T-cell (primary cell): ENCODE results near the gene UGT1A5. TPM values are rescaled to one million over a fixed set of nuclear protein-coding genes. Genes with fewer than 3 reads are reported as not detected.

Experiments used
- ATAC-seq, 4 experiments: fragments of 200-7000 bp in 3 of 4; fragments of 150-1000 bp in 1 of 4; cut with Tn5 transposase; replicated peaks in 1 of 4; 1 replicate in 3 of 4; 2 replicates in 1 of 4; pipeline ENCODE4 v1.10.0; 2021; ENCODE audit warnings: moderate library complexity in 3 of 4, mild to moderate bottlenecking in 2 of 4, moderate number of reproducible peaks in 1 of 4
- CTCF ChIA-PET, 2 donors: fragments of 300-600 bp; sonication (Branson Sonifier 250); formaldehyde crosslinking; loops; one replicate each; lab custom pipeline; 2022; ENCODE audit warnings: antibody characterized with exemption in 2 of 2; lab: Charles Lee
- POLR2A ChIA-PET, 2 donors: fragments of 300-600 bp; sonication (Branson Sonifier 250); formaldehyde crosslinking; loops; one replicate each; lab custom pipeline; 2022; ENCODE audit warnings: antibody characterized with exemption in 2 of 2; lab: Charles Lee
- DNase-seq, 35 experiments: peaks; one replicate each; pipeline versions ENCODE4 v3.0.0 to v3.0.0-alpha.2; 2013 to 2023
- H3K27ac ChIP-seq: one replicate; pipeline ENCODE4 v1.5.1; 2013; ENCODE audit warnings: low read length
- H3K27me3 ChIP-seq, 2 experiments: replicated peaks in 1 of 2; 1 replicate in 1 of 2; 2 replicates in 1 of 2; pipeline versions ENCODE4 v1.6.1 to v1.7.0; 2013; ENCODE audit warnings: low read length in 1 of 2, mixed read lengths in 1 of 2; ENCODE audit not compliant: control insufficient read depth in 2 of 2, insufficient read depth in 2 of 2; ENCODE audit errors: extremely low read depth in 1 of 2
- H3K36me3 ChIP-seq, 2 donors: 1 replicate in 1 of 2; 2 replicates in 1 of 2; pipeline versions ENCODE4 v1.6.1 to v1.7.0; 2013; ENCODE audit warnings: low read length in 1 of 2; ENCODE audit not compliant: control insufficient read depth in 2 of 2, insufficient read depth in 1 of 2; ENCODE audit errors: extremely low read depth in 1 of 2
- H3K4me1 ChIP-seq, 2 experiments: 1 replicate in 1 of 2; 2 replicates in 1 of 2; pipeline versions ENCODE4 v1.6.1 to v1.7.0; 2013; ENCODE audit warnings: low read length in 2 of 2, mixed read lengths in 1 of 2; ENCODE audit not compliant: insufficient read depth in 2 of 2, control insufficient read depth in 1 of 2; ENCODE audit errors: extremely low read depth in 1 of 2
- H3K4me3 ChIP-seq, 2 donors: 1 replicate in 1 of 2; 2 replicates in 1 of 2; pipeline versions ENCODE4 v1.5.1 to v1.7.0; 2013; ENCODE audit warnings: mild to moderate bottlenecking in 2 of 2, low read length in 1 of 2, moderate library complexity in 1 of 2; ENCODE audit not compliant: control insufficient read depth in 1 of 2; ENCODE audit errors: extremely low read depth in 1 of 2
- H3K9me3 ChIP-seq: 2 replicates; pipeline ENCODE4 v1.7.0; 2013
- H3K27ac Mint-ChIP-seq, 2 donors: one replicate each; pipeline ENCODE4 v1.8.0; 2020 to 2021; ENCODE audit warnings: mild to moderate bottlenecking in 2 of 2, mixed read lengths in 2 of 2
- H3K27me3 Mint-ChIP-seq, 2 donors: one replicate each; pipeline ENCODE4 v1.8.0; 2021 to 2022; ENCODE audit warnings: mixed read lengths in 2 of 2
- H3K36me3 Mint-ChIP-seq: one replicate; pipeline ENCODE4 v1.8.0; 2021; ENCODE audit warnings: mixed read lengths
- H3K4me1 Mint-ChIP-seq, 3 donors: one replicate each; pipeline ENCODE4 v1.8.0; 2020 to 2022; ENCODE audit warnings: mixed read lengths in 3 of 3, mild to moderate bottlenecking in 1 of 3
- H3K4me3 Mint-ChIP-seq, 3 donors: one replicate each; pipeline ENCODE4 v1.8.0; 2020 to 2022; ENCODE audit warnings: mild to moderate bottlenecking in 3 of 3, mixed read lengths in 3 of 3, moderate library complexity in 3 of 3
- H3K9me3 Mint-ChIP-seq, 3 donors: one replicate each; pipeline ENCODE4 v1.8.0; 2020 to 2022; ENCODE audit warnings: mixed read lengths in 3 of 3
- WGBS: methylation state at CpG from one replicate; pipeline ENCODE4 v1.1.5; 2013; ENCODE audit warnings: missing lambda C conversion rate; ENCODE audit not compliant: insufficient coverage; 5-methylcytosine and 5-hydroxymethylcytosine counted together
- total RNA-seq, 35 experiments: library from RNA in 6 of 35; stranded (reverse) in 6 of 35; fragments of 120-200 nt in 1 of 35; gene quantifications; one replicate each; pipeline versions ENCODE4 v1.2.1 to v1.2.4 and lab custom pipeline; 2013 to 2026

Gene UGT1A5
- total RNA-seq: not detected
- total RNA-seq (2013): not detected

DNA sequence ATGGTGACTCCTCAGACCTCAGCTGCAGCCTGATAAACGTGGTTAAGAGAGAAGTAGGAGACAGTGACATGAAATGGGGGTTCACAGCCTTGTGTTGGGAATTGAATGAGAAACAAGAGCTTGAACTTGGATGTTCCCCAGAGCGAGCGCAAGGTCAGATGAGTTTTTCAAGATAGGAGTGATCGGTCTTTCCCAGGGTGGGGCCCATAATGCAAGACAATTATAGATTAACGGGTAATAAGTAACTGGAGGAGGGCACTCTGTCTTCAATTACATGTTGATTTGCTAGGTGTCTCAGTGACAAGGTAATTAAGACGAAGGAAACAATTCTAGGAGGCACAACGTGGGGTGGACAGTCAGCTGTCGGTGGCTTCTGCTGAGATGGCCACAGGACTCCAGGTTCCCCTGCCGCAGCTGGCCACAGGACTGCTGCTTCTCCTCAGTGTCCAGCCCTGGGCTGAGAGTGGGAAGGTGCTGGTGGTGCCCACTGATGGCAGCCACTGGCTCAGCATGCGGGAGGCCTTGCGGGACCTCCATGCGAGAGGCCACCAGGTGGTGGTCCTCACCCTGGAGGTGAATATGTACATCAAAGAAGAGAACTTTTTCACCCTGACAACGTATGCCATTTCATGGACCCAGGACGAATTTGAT lies at the start of gene UGT1A5:
UGT1A5 (plus strand) TSS at position 297 of the 651 bp plus-strand sequence; CDS start at position 382, 85 bp downstream.
- no peaks in the 10 kb centered on the region for H3K9me3 Mint-ChIP-seq
- CTCF ChIA-PET: no interaction called here

GRCh38 chr2:233663911-233664310 lies 48.8 kb upstream of the UGT1A5 start:
- H3K36me3 ChIP-seq: no peaks in the 10 kb centered on the region
- no peak overlapping the region for H3K4me3 Mint-ChIP-seq
- H3K9me3 Mint-ChIP-seq: peaks cover 0 to 12% (median 8%) of the 10 kb centered on the region in 3 donors
- H3K9me3 ChIP-seq: no peaks in the 10 kb centered on the region
- no peaks in the 10 kb centered on the region for H3K4me1 Mint-ChIP-seq
- ATAC-seq: no peak
- H3K27ac ChIP-seq: no peak overlapping the region
- ChIA-PET CTCF (no interaction called here), POLR2A (no interaction called here)
- 20% methylated on average over 1 of the region's 1 CpG for WGBS
- H3K27me3 ChIP-seq: peaks cover 0 to 5% of the 10 kb centered on the region in 2 experiments
- H3K27me3 Mint-ChIP-seq: peaks cover 22 to 30% of the 10 kb centered on the region in 2 donors
- DNase-seq: no peak
- no peak overlapping the region for H3K27ac Mint-ChIP-seq
- H3K4me3 ChIP-seq: no peak overlapping the region
- H3K4me1 ChIP-seq: no peaks in the 10 kb centered on the region
- H3K36me3 Mint-ChIP-seq: no peaks in the 10 kb centered on the region

More for the DNA sequence above, at the start of gene UGT1A5:
- Mint-ChIP-seq H3K36me3 (no peaks in the 10 kb centered on the region), H3K27me3 (peaks cover 31 to 50% of the 10 kb centered on the region in 2 donors), H3K4me3 (no peak within 1 kb of the TSS), H3K27ac (no peak within 1 kb of the TSS), H3K4me1 (no peaks in the 10 kb centered on the region)
- WGBS: 70% methylated on average over 11 of the region's 14 CpGs
- Histone ChIP-seq H3K4me1 (no peaks in the 10 kb centered on the region), H3K36me3 (no peaks in the 10 kb centered on the region), H3K9me3 (no peaks in the 10 kb centered on the region), H3K27ac (no peak within 1 kb of the TSS), H3K27me3 (peaks cover 0 to 20% of the 10 kb centered on the region in 2 experiments), H3K4me3 (no peak within 1 kb of the TSS)
- no peak for ATAC-seq
- no peak for DNase-seq
- POLR2A ChIA-PET: no interaction called here

DNA sequence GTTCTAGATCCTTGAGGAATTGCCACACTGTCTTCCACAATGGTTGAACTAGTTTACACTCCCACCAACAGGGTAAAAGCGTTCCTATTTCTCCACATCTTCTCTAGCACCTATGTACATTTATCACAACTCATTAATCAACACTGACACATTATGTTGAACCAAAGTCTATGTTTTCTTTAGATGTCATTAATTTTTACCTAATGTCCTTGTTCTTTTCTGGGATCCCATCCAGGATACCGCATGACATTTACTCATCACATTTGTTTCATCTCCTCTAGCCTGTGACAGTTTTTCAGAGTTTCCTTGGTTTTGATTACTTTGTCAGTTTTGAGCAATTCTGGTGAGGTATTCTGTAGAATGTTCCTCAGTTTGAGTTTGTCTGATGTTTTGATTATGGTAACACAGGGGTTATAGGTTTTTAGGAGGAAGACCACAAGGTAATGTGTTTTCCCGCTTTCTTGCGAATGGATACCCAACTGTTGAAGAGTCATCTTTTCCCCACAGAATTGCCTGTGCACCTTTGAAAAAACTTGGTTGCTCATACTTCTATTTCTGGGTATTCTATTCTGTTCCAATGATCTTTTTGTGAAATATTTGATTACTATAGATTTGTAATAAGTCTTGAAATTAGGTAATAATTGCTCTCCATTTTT lies 44.0 kb upstream of the UGT1A5 start:
- ChIA-PET POLR2A (no interaction called here), CTCF (no interaction called here)
- no peaks in the 10 kb centered on the region for H3K9me3 ChIP-seq
- Mint-ChIP-seq H3K27me3 (peaks cover 30 to 38% of the 10 kb centered on the region in 2 donors), H3K4me1 (no peaks in the 10 kb centered on the region), H3K9me3 (peaks cover 0 to 12% (median 8%) of the 10 kb centered on the region in 3 donors), H3K36me3 (no peaks in the 10 kb centered on the region), H3K4me3 (no peak overlapping the region), H3K27ac (no peak overlapping the region)
- H3K27ac ChIP-seq: no peak overlapping the region
- no peak overlapping the region for H3K4me3 ChIP-seq
- no peak for ATAC-seq
- no peaks in the 10 kb centered on the region for H3K36me3 ChIP-seq
- peaks cover 0 to 3% of the 10 kb centered on the region in 2 experiments for H3K27me3 ChIP-seq
- WGBS: 92% methylated on average over 2 of the region's 4 CpGs
- DNase-seq: no peak
- H3K4me1 ChIP-seq: no peaks in the 10 kb centered on the region

DNA sequence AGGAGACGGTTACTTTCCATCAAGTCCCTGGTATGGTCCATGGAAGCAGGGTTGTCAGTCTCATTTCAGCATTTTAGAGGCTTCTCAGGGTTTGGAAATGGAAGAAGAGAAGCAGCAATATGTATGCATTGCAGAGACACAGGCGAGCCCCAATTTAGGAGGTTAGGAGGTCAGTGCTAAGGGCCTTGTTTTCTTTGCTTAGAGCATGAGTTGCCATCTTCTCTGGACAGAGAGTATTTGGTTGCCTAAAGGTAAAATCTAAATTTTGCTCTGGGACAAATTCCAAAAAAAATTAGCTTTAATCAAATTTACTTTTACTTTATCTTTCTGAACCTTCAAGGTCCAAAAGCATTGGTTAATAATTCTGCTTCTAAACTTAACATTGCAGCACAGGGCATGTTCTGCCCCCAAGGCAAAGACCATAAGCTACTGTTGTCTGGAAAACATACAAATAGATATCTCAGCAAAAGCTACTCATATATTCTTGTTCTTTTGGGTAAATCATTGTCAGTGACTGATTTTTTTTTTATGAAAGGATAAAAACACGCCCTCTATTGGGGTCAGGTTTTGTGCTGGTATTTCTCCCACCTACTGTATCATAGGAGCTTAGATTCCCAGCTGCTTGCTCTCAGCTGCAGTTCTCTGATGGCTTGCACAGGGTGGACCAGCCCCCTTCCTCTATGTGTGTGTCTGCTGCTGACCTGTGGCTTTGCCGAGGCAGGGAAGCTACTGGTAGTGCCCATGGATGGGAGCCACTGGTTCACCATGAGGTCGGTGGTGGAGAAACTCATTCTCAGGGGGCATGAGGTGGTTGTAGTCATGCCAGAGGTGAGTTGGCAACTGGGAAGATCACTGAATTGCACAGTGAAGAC lies 41.2 kb upstream of the UGT1A5 start, which contains the start of gene UGT1A9:
UGT1A9 (plus strand) TSS at position 609 of the 872 bp plus-strand sequence; CDS start at position 646, 37 bp downstream.
- H3K4me1 ChIP-seq: no peaks in the 10 kb centered on the region
- POLR2A ChIA-PET: no interaction called here
- 100% methylated on average over 1 of the region's 5 CpGs for WGBS

GRCh38 chr2:233672886-233673285 lies 39.8 kb upstream of the UGT1A5 start:
- POLR2A ChIA-PET: no interaction called here
- H3K4me3 ChIP-seq: no peak overlapping the region
- H3K27me3 ChIP-seq: no peaks in the 10 kb centered on the region
- no peaks in the 10 kb centered on the region for H3K36me3 Mint-ChIP-seq
- no CpG with 5 or more reads among the region's 3 CpGs for WGBS
- peaks cover 34 to 42% of the 10 kb centered on the region in 2 donors for H3K27me3 Mint-ChIP-seq
- H3K9me3 ChIP-seq: no peaks in the 10 kb centered on the region
- H3K4me1 ChIP-seq: no peaks in the 10 kb centered on the region
- no peaks in the 10 kb centered on the region for H3K4me1 Mint-ChIP-seq
- H3K9me3 Mint-ChIP-seq: peaks cover 0 to 8% (median 5%) of the 10 kb centered on the region in 3 donors
- CTCF ChIA-PET: no interaction called here
- ATAC-seq (no peak), DNase-seq (no peak)
- no peaks in the 10 kb centered on the region for H3K36me3 ChIP-seq
- H3K27ac ChIP-seq: no peak overlapping the region
- no peak overlapping the region for H3K27ac Mint-ChIP-seq
- no peak overlapping the region for H3K4me3 Mint-ChIP-seq

More for the DNA sequence above, 41.2 kb upstream of the UGT1A5 start, which contains the start of gene UGT1A9:
- H3K9me3 ChIP-seq: no peaks in the 10 kb centered on the region
- H3K27me3 ChIP-seq: no peaks in the 10 kb centered on the region
- no peak for DNase-seq
- H3K36me3 Mint-ChIP-seq: no peaks in the 10 kb centered on the region
- H3K27ac Mint-ChIP-seq: no peak within 1 kb of the TSS
- CTCF ChIA-PET: no interaction called here
- H3K36me3 ChIP-seq: no peaks in the 10 kb centered on the region
- no peak within 1 kb of the TSS for H3K27ac ChIP-seq
- peaks cover 30 to 32% of the 10 kb centered on the region in 2 donors for H3K27me3 Mint-ChIP-seq
- no peak within 1 kb of the TSS for H3K4me3 ChIP-seq
- H3K4me3 Mint-ChIP-seq: no peak within 1 kb of the TSS
- H3K9me3 Mint-ChIP-seq: peaks cover 0 to 8% (median 5%) of the 10 kb centered on the region in 3 donors
- H3K4me1 Mint-ChIP-seq: no peaks in the 10 kb centered on the region
- no peak for ATAC-seq

GRCh38 chr2:233673896-233674295 lies 38.8 kb upstream of the UGT1A5 start:
- no peak overlapping the region for H3K27ac ChIP-seq
- H3K4me1 ChIP-seq: no peaks in the 10 kb centered on the region
- CTCF ChIA-PET: no interaction called here
- no peaks in the 10 kb centered on the region for H3K36me3 Mint-ChIP-seq
- ATAC-seq: no peak
- peaks cover 0 to under 1% (median 0%) of the 10 kb centered on the region in 3 donors for H3K9me3 Mint-ChIP-seq
- H3K27me3 Mint-ChIP-seq: peaks cover 31 to 37% of the 10 kb centered on the region in 2 donors
- no peak for DNase-seq
- H3K4me3 Mint-ChIP-seq: no peak overlapping the region
- POLR2A ChIA-PET: no interaction called here
- no peak overlapping the region for H3K4me3 ChIP-seq
- no peak overlapping the region for H3K27ac Mint-ChIP-seq
- H3K27me3 ChIP-seq: no peaks in the 10 kb centered on the region
- no peaks in the 10 kb centered on the region for H3K36me3 ChIP-seq
- H3K4me1 Mint-ChIP-seq: no peaks in the 10 kb centered on the region
- no peaks in the 10 kb centered on the region for H3K9me3 ChIP-seq
